OCI-LY7 (cell line): ENCODE data around the gene ZHX3. TPM values are rescaled to one million over a fixed set of nuclear protein-coding genes. Genes with fewer than 3 reads are reported as not detected.

Source experiments
- BruUV-seq: library from RNA; stranded (reverse); fragments of 400-500 nt; replicated peaks from 2 replicates; lab custom pipeline; 2021; lab: Mats Ljungman, UMichigan
- CTCF ChIA-PET: fragments of 300-600 bp; sonication (Branson Sonifier 250); formaldehyde crosslinking; loops from one replicate; lab custom pipeline; 2022; ENCODE audit warnings: antibody characterized with exemption; ENCODE audit not compliant: unreplicated experiment; lab: Charles Lee
- POLR2A ChIA-PET: fragments of 300-600 bp; sonication (Branson Sonifier 250); formaldehyde crosslinking; loops from one replicate; lab custom pipeline; 2022; ENCODE audit warnings: antibody characterized with exemption; lab: Charles Lee
- DNase-seq: peaks from one replicate; pipeline ENCODE4 v3.0.0-alpha.2; 2015; ENCODE audit warnings: low spot score
- H2AFZ ChIP-seq: fragments of 200-600 bp; sonication (generic), shearing (Covaris generic); 2 replicates; pipeline ENCODE4 v1.6.1; 2014; ENCODE audit warnings: mild to moderate bottlenecking, antibody characterized with exemption, low read length, moderate library complexity
- H3K27ac ChIP-seq: fragments of 200-600 bp; sonication (generic); 2 replicates; pipeline ENCODE4 v1.5.1; 2014; ENCODE audit warnings: mixed run types, low read depth, mild to moderate bottlenecking, moderate library complexity, low read length, inconsistent platforms; ENCODE audit not compliant: poor library complexity, severe bottlenecking
- H3K36me3 ChIP-seq: fragments of 200-600 bp; sonication (generic); 2 replicates; pipeline ENCODE4 v1.6.1; 2014; ENCODE audit warnings: mild to moderate bottlenecking, antibody characterized with exemption, low read length, moderate library complexity, mixed read lengths; ENCODE audit not compliant: insufficient read depth
- H3K4me1 ChIP-seq: fragments of 200-600 bp; sonication (generic); 2 replicates; pipeline ENCODE4 v1.5.1; 2014; ENCODE audit warnings: mild to moderate bottlenecking, low read length; ENCODE audit not compliant: insufficient read depth, poor library complexity, severe bottlenecking
- H3K4me2 ChIP-seq: fragments of 200-600 bp; sonication (generic); 2 replicates; pipeline ENCODE4 v1.6.1; 2014; ENCODE audit warnings: mild to moderate bottlenecking, low read length
- H3K4me3 ChIP-seq: fragments of 200-600 bp; sonication (generic); 2 replicates; pipeline ENCODE4 v1.5.1; 2014; ENCODE audit warnings: mild to moderate bottlenecking, low read depth, low read length; ENCODE audit not compliant: poor library complexity, severe bottlenecking
- H3K79me2 ChIP-seq: fragments of 200-600 bp; sonication (generic); 2 replicates; pipeline ENCODE4 v1.6.1; 2016; ENCODE audit warnings: low read depth, mild to moderate bottlenecking, low read length, moderate library complexity, mixed read lengths; ENCODE audit not compliant: insufficient read depth
- H3K9me2 ChIP-seq: fragments of 200-600 bp; sonication (generic); 2 replicates; pipeline ENCODE4 v1.6.1; 2016; ENCODE audit warnings: mild to moderate bottlenecking, low read length, mixed read lengths; ENCODE audit not compliant: insufficient read depth
- H3K9me3 ChIP-seq: fragments of 200-600 bp; sonication (generic); 2 replicates; pipeline ENCODE4 v1.6.1; 2014; ENCODE audit warnings: mild to moderate bottlenecking, mixed run types, low read length, mixed read lengths
- H4K20me1 ChIP-seq: fragments of 200-600 bp; sonication (generic); 2 replicates; pipeline ENCODE4 v1.6.1; 2014; ENCODE audit warnings: mild to moderate bottlenecking, antibody characterized with exemption, low read length, moderate library complexity, mixed read lengths; ENCODE audit not compliant: insufficient read depth
- CTCF ChIP-seq: fragments of 200-600 bp; sonication (generic); conservative IDR thresholded peaks from 2 replicates; pipeline ENCODE4 v1.5.1; 2014; ENCODE audit warnings: mild to moderate bottlenecking, antibody characterized with exemption, low read length, moderate library complexity, mixed read lengths
- EZH2phosphoT487 ChIP-seq: fragments of 200-600 bp; sonication (generic); IDR thresholded peaks from 2 replicates; pipeline ENCODE4 v1.6.1; 2018; ENCODE audit warnings: low read depth, borderline replicate concordance, mild to moderate bottlenecking, mixed run types, antibody characterized with exemption, low read length, moderate library complexity, mixed read lengths
- intact Hi-C: fragments of 100-400 bp; cut with micrococcal nuclease; formaldehyde crosslinking; loops from one replicate; pipeline ENCODE4 v1.10.0; 2022; ENCODE audit not compliant: unreplicated experiment
- total RNA-seq, 2 experiments: library from RNA; depleted of rRNA in 1 of 2; stranded (reverse); fragments of >200 nt in 1 of 2; shearing (Covaris generic) in 1 of 2; gene quantifications; 2 replicates each; pipeline ENCODE4 v1.2.3, GENCODE V29; 2014 to 2022

Gene ZHX3
- total RNA-seq, 2 experiments from 2014 or later = 5.8 to 16.9 TPM

GRCh38 chr20:41137614-41138474, 179.7 kb downstream of the ZHX3 start:
- peak overlapping the region; percentile 74 for H3K4me3 ChIP-seq
- peaks cover 68% of the 10 kb centered on the region for H3K4me1 ChIP-seq
- CTCF ChIA-PET = no interaction called here
- TF ChIP-seq EZH2phosphoT487 = no peak
- TF ChIP-seq CTCF = no peak
- peak overlapping the region; percentile 73 for H3K27ac ChIP-seq
- no peaks in the 10 kb centered on the region for H3K36me3 ChIP-seq
- peak overlapping the region; percentile 4; the same call in 1 of the 2 replicates for H2AFZ ChIP-seq
- peaks cover 54% of the 10 kb centered on the region for H3K79me2 ChIP-seq
- no peaks in the 10 kb centered on the region for H3K9me3 ChIP-seq
- intact Hi-C loops = loop anchor here (2.0 to 5.0 kb wide), 3 partner anchors 95 to 554 kb away; no protein-coding TSS in a partner anchor
- peak; percentile 80 for DNase-seq
- BruUV-seq = no TSS peak
- H3K4me2 ChIP-seq = peak overlapping the region; percentile 81
- H4K20me1 ChIP-seq = peaks cover 7% of the 10 kb centered on the region; the same call in 1 of the 2 replicates
- POLR2A ChIA-PET = interaction anchor here (0.6 to 1.2 kb wide), 3 partner anchors 10 to 157 kb away, joined by 3 to 5 read pairs (median 3); no protein-coding TSS in a partner anchor
- no peaks in the 10 kb centered on the region for H3K9me2 ChIP-seq

- Histone ChIP-seq H3K4me1 (peaks cover 59% of the 10 kb centered on the region), H2AFZ (peak within 1 kb of the TSS; percentile 54), H3K9me2 (no peaks in the 10 kb centered on the region), H4K20me1 (0 out of 2 replicates have a peak, but pooled peaks cover 1% of the 10 kb centered on the region), H3K36me3 (no peaks in the 10 kb centered on the region), H3K4me2 (peak within 1 kb of the TSS; percentile 81), H3K79me2 (peaks cover 45% of the 10 kb centered on the region), H3K27ac (peak within 1 kb of the TSS; percentile 73), H3K9me3 (no peaks in the 10 kb centered on the region), H3K4me3 (peak within 1 kb of the TSS; percentile 74)
- intact Hi-C loops = loop anchor here (1.0 to 5.0 kb wide), 4 partner anchors 36 to 555 kb away; no protein-coding TSS in a partner anchor
- BruUV-seq = no TSS peak
- peak; percentile 88 for DNase-seq
- TF ChIP-seq EZH2phosphoT487 = no peak
- POLR2A ChIA-PET = interaction anchor here (0.5 to 1.0 kb wide), 2 partner anchors 101 to 168 kb away, joined by 3 read pairs; no protein-coding TSS in a partner anchor
- CTCF ChIA-PET = no interaction called here
These were observed 180.6 kb downstream of the ZHX3 start, which contains the start of gene PLCG1 for GRCh38 chr20:41136680-41137613. TSS of gene PLCG1 (plus strand) at chr20:41137543. CDS start at chr20:41137642, 99 bp downstream.
